ENCODE measurements around the gene PPP2R5A.

The PPP2R5A gene

DNA sequence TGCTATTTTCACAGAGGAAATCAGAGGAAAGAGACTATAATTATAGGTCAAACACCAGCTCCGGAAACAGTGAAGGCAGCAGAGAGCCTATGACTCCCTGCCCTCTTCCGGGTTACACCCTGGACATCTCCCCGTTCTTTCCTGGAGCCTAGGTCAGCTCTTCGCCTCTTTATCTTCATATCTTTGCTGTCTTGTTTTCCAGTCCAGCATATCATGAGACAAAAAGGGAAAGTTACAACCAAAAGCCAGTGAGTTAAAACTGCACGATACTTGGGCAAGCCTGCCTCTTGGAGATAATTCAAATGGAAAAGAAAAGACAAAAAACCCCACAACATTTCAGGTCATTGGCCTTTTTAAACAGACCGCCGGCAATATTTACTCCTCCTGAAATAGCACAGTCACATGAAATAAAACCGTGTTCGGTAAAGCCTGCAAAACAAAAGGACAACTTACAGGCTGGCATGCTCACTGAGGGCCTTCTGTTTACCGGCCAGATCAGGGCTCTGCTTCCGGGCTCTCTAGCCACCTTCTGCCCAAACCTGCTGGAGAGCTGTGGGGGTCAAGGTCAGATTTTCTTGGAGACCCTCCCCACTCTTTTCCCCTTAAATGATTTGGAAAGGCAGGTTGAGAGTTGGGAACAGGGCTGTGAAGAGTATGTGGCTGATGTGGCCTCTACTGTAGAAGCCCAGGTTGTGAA lies 42.8 kb upstream of the PPP2R5A start:
- TF ChIP-seq CTCF (IDR thresholded peaks at IDR 0.05): no peak

DNA sequence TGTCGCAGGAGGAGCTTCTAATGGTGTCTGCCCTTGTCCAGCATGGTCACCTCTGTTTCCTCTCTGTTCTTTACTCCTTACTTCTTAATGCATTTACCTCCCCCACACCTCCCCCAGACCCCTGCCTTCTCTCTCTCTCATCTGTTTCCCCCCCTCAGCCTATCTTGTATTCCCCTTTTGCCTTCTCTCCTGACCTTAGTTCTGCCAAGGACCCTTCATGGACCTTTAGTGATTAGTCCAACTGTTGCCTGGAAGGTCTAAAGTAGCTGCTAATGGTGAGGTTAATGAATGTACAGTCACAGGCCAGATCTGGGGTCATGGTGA lies 42.3 kb upstream of the PPP2R5A start:
- no peak for TF ChIP-seq CTCF (IDR thresholded peaks at IDR 0.05)

- no peak for TF ChIP-seq CTCF (IDR thresholded peaks at IDR 0.05)
Measured at GRCh38 chr1:212244441-212244840, 40.8 kb upstream of the PPP2R5A start.

DNA sequence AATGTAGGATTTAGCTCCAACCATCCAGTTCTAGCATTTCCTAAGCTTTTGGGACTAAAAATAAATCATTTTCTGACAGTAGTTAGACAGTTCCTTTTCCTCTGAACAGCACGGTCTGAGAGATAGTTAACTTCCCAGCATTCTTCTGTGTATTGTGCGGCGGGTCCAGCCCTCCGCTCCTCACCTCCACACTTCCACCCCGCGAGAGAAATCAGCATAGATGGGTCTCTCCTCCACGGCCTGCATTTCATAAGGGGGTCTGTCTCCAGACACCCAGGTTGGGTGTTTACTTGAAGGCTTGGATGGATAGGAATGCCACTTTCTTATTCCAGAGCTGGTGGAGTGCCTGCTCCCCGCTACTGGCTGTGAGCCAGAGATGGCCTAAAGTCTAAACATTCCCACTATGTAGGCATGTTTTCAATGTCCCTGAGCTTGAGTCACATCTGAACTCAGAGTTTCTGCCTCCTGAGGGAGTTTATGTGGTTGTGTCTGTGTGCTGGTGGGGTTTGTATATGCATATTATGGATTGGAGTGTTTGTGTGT lies 38.0 kb upstream of the PPP2R5A start:
- TF ChIP-seq CTCF (IDR thresholded peaks at IDR 0.05): no peak

- no peak for TF ChIP-seq CTCF (IDR thresholded peaks at IDR 0.05)
Measured at GRCh38 chr1:212247988-212248387, 37.2 kb upstream of the PPP2R5A start.

- TF ChIP-seq CTCF (IDR thresholded peaks at IDR 0.05): no peak
Measured at GRCh38 chr1:212254853-212255363, 30.3 kb upstream of the PPP2R5A start.

DNA sequence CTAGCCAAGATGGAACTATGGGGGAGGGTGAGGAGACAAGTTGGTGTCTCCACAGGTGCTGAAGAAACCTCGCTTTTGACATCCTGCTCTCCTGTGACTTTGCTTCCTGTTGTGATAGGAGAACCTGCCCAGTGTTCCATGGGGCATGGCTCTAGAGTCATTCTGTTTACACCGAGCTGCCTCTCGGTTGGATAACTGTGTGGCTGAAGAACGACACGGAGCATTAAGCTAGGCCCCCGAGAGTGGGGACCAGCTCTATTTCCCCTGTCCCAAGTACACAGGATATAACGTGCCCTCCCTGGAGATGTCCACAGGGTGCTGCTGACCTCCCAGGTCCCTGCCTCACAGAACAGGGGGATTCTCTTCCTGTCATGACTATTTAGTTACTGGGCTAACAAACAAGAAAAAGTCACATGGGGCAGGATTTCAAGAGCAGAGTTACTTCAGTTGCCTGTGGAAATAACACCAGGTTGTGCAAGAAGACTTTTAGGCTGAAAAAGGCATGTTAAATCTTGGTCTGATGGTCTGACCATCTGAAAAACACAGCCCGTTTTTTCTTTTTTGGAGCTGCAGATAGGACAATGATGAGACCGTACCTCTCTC lies 29.4 kb upstream of the PPP2R5A start:
- no peak for TF ChIP-seq CTCF (IDR thresholded peaks at IDR 0.05)
